ENCODE measurements around the gene SLC46A1.

Gene SLC46A1

GRCh38 chr17:28412099-28412498 lies 6.1 kb upstream of the SLC46A1 start:
- DNase-seq (ENCODE audit: extremely low read depth, low read depth) = no peak
- TF ChIP-seq CTCF (IDR thresholded peaks at IDR 0.05; ENCODE audit: low read depth, low read length, missing control alignments) = no peak

GRCh38 chr17:28407974-28408306 lies 1.9 kb upstream of the SLC46A1 start:
- no peak for DNase-seq (ENCODE audit: extremely low read depth, low read depth)
- H3K4me3 ChIP-seq (replicated peaks; ENCODE audit: low read depth, low read length) = no peak overlapping the region
- no peak for TF ChIP-seq CTCF (IDR thresholded peaks at IDR 0.05; ENCODE audit: low read depth, low read length, missing control alignments)

More at GRCh38 chr17:28412099-28412498, 6.1 kb upstream of the SLC46A1 start:
- no peak overlapping the region for H3K4me3 ChIP-seq (replicated peaks; ENCODE audit: low read depth, low read length)

- DNase-seq (ENCODE audit: extremely low read depth, low read depth) = no peak
- no peak overlapping the region for H3K4me3 ChIP-seq (replicated peaks; ENCODE audit: low read depth, low read length)
- TF ChIP-seq CTCF (IDR thresholded peaks at IDR 0.05; ENCODE audit: low read depth, low read length, missing control alignments) = no peak
These were observed 1.3 kb upstream of the SLC46A1 start for GRCh38 chr17:28407130-28407973.

DNA sequence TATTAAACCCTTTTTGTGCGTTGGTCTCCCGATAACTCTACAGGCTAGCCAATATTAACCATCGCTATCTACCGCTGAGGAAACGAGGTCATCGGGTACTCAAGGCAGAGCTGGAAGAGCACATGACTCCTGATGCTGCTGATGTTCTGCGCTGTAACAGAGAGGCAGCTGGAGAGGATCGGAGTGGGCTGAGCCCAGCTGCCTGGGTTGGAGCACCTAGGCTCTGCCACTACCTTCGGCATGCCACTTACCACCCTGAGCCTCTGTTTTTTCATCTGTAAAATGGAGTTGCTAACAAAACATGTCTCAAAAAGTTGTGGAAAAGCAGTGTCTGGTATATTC lies 432 bp upstream of the SLC46A1 start:
- no peak for DNase-seq (ENCODE audit: extremely low read depth, low read depth)
- H3K4me3 ChIP-seq (replicated peaks; ENCODE audit: low read depth, low read length) = peak overlapping the region; percentile 63
- TF ChIP-seq CTCF (IDR thresholded peaks at IDR 0.05; ENCODE audit: low read depth, low read length, missing control alignments) = no peak

GRCh38 chr17:28404812-28405570 lies 1.0 kb downstream of the SLC46A1 start:
- no peak for TF ChIP-seq CTCF (IDR thresholded peaks at IDR 0.05; ENCODE audit: low read depth, low read length, missing control alignments)
- no peak for DNase-seq (ENCODE audit: extremely low read depth, low read depth)
- H3K4me3 ChIP-seq (replicated peaks; ENCODE audit: low read depth, low read length) = peak overlapping the region; percentile 63

DNA sequence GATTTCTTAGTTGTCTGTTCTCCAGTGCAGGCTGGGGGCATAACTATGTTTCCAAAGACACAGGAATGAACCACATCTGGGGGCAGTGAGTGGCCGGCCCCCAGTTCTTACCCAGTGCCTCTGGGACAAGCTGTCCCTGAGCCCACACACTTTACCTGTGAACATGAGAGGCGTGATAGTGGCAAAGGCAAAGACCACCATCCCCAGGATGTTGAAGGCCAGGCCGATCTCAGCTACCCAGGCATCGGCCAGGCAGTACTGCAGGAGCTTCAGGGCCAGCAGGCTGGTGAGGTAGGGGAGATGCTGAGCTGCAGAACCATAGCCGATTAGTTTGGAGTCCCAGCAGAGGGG lies 1.6 kb downstream of the SLC46A1 start:
- DNase-seq (ENCODE audit: extremely low read depth, low read depth) = no peak
- H3K4me3 ChIP-seq (replicated peaks; ENCODE audit: low read depth, low read length) = no peak overlapping the region
- no peak for TF ChIP-seq CTCF (IDR thresholded peaks at IDR 0.05; ENCODE audit: low read depth, low read length, missing control alignments)

Data from HFF-Myc (cell line).